Spleen (tissue), 7 donors: ENCODE data around the gene MARCHF10.

Experiments used
- CTCF ChIP-seq, 11 experiments: fragments of 200-600 bp in 7 of 11; fragments of 450-650 bp in 4 of 11; sonication (generic) in 4 of 11; IDR thresholded peaks in 8 of 11; conservative IDR thresholded peaks in 3 of 11; 1 replicate in 7 of 11; 2 replicates in 4 of 11; pipeline versions ENCODE4 v1.4.0 to v1.8.0; 2016 to 2021; ENCODE audit warnings: antibody characterized with exemption in 11 of 11, inconsistent platforms in 4 of 11, mild to moderate bottlenecking in 1 of 11
- POLR2A ChIP-seq, 3 donors: fragments of 450-650 bp; IDR thresholded peaks; one replicate each; pipeline ENCODE4 v1.5.1; 2017; ENCODE audit warnings: antibody characterized with exemption in 3 of 3, mild to moderate bottlenecking in 1 of 3
- POLR2AphosphoS5 ChIP-seq, 3 donors: sonication (generic); formaldehyde crosslinking; IDR thresholded peaks; one replicate each; pipeline ENCODE4 v1.5.1; 2017; ENCODE audit warnings: antibody characterized with exemption in 3 of 3
- donor health status: DM: no; HTN: no; CAD: no; lungs with moderate emphysema.
- donor health status: DM: no; HTN: no; CAD: no.
- donor health status: DM: no; HTN: no; CAD: no.

- TF ChIP-seq POLR2A (IDR thresholded peaks at IDR 0.05) (no peak), CTCF (IDR thresholded peaks at IDR 0.05 in 8 of 11, conservative IDR thresholded peaks at IDR 0.05 in 3 of 11) (no peak), POLR2AphosphoS5 (IDR thresholded peaks at IDR 0.05) (no peak)
These were observed 93.9 kb downstream of the MARCHF10 start for GRCh38 chr17:62714016-62714777.
